PC-3 (cell line): ENCODE results near the gene SPACA6. TPM values are rescaled to one million over a fixed set of nuclear protein-coding genes. Genes with fewer than 3 reads are reported as not detected.

Source experiments
- ATAC-seq: fragments of 200-7000 bp; cut with Tn5 transposase; 2 replicates; pipeline ENCODE4 v1.9.1; 2020; ENCODE audit warnings: mild to moderate bottlenecking, moderate library complexity
- BruUV-seq: library from RNA; stranded (reverse); fragments of 400-500 nt; replicated peaks from 2 replicates; lab custom pipeline; 2021; lab: Mats Ljungman, UMichigan
- CTCF ChIA-PET: fragments of 300-600 bp; sonication (Branson Sonifier 250); formaldehyde crosslinking; loops from one replicate; lab custom pipeline; 2022; ENCODE audit warnings: antibody characterized with exemption; lab: Charles Lee
- POLR2A ChIA-PET: fragments of 300-600 bp; sonication (Branson Sonifier 250); formaldehyde crosslinking; loops from one replicate; lab custom pipeline; 2022; ENCODE audit warnings: antibody characterized with exemption; ENCODE audit not compliant: unreplicated experiment; lab: Charles Lee
- DNase-seq: peaks from one replicate; pipeline ENCODE4 v3.0.0-alpha.2; 2015
- H2AFZ ChIP-seq: fragments of 300-600 bp; sonication (generic); 2 replicates; pipeline ENCODE4 v1.6.0; 2016; ENCODE audit warnings: antibody characterized with exemption, low read length
- H3F3A ChIP-seq: fragments of 300-600 bp; sonication (generic); one replicate; pipeline ENCODE4 v1.6.0; 2017; ENCODE audit warnings: antibody characterized with exemption, low read length, control low read depth, mild to moderate bottlenecking; ENCODE audit not compliant: unreplicated experiment
- H3K27ac ChIP-seq: fragments of 300-600 bp; sonication (generic); 2 replicates; pipeline ENCODE4 v1.5.1; 2016; ENCODE audit warnings: mild to moderate bottlenecking, low read length
- H3K27me3 ChIP-seq: fragments of 300-600 bp; sonication (generic); 2 replicates; pipeline ENCODE4 v1.6.1; 2016; ENCODE audit warnings: low read length, mixed read lengths
- H3K36me3 ChIP-seq: fragments of 300-600 bp; sonication (generic); 2 replicates; pipeline ENCODE4 v1.6.1; 2016; ENCODE audit warnings: low read depth, mixed run types, low read length, mixed read lengths
- H3K4me1 ChIP-seq: fragments of 300-600 bp; sonication (generic); 2 replicates; pipeline ENCODE4 v1.5.1; 2016; ENCODE audit warnings: low read length; ENCODE audit not compliant: insufficient read depth
- H3K4me2 ChIP-seq: fragments of 300-600 bp; sonication (generic); 2 replicates; pipeline ENCODE4 v1.6.0; 2016; ENCODE audit warnings: low read length
- H3K4me3 ChIP-seq: fragments of 300-600 bp; sonication (generic); 2 replicates; pipeline ENCODE4 v1.5.1; 2016; ENCODE audit warnings: mild to moderate bottlenecking, low read length, mixed read lengths
- H3K79me2 ChIP-seq: fragments of 300-600 bp; sonication (generic); 2 replicates; pipeline ENCODE4 v1.6.1; 2017; ENCODE audit warnings: low read length, mixed read lengths
- H3K9ac ChIP-seq: fragments of 300-600 bp; sonication (generic); 2 replicates; pipeline ENCODE4 v1.6.0; 2016; ENCODE audit warnings: mild to moderate bottlenecking, low read length
- H3K9me2 ChIP-seq: fragments of 300-600 bp; sonication (generic); replicated peaks from 2 replicates; pipeline ENCODE4 v1.6.1; 2016; ENCODE audit warnings: mixed run types, low read length, mixed read lengths
- H3K9me3 ChIP-seq: fragments of 300-600 bp; sonication (generic); 2 replicates; pipeline ENCODE4 v1.6.1; 2016; ENCODE audit warnings: low read length, mixed read lengths
- H4K20me1 ChIP-seq: fragments of 300-600 bp; sonication (generic); 2 replicates; pipeline ENCODE4 v1.6.1; 2016; ENCODE audit warnings: low read length, mixed read lengths
- CTCF ChIP-seq: fragments of 300-600 bp; sonication (generic); conservative IDR thresholded peaks from 2 replicates; pipeline ENCODE4 v1.5.1; 2017; ENCODE audit warnings: antibody characterized with exemption, low read depth, mild to moderate bottlenecking, low read length
- EZH2 ChIP-seq: fragments of 300-600 bp; sonication (generic); IDR thresholded peaks from one replicate; pipeline ENCODE4 v1.6.1; 2017; ENCODE audit warnings: antibody characterized with exemption, mild to moderate bottlenecking, low read length; ENCODE audit not compliant: unreplicated experiment
- EZH2phosphoT487 ChIP-seq: fragments of 300-600 bp; sonication (generic); IDR thresholded peaks from 2 replicates; pipeline ENCODE4 v1.6.1; 2018; ENCODE audit warnings: mild to moderate bottlenecking, antibody characterized with exemption, low read length, borderline replicate concordance
- intact Hi-C: fragments of 100-400 bp; cut with micrococcal nuclease; formaldehyde crosslinking; loops from 2 replicates; pipeline ENCODE4 v1.9.0; 2023
- total RNA-seq: library from RNA; depleted of rRNA; stranded (reverse); fragments of >200 nt; gene quantifications from 2 replicates; pipeline ENCODE4 v1.2.3, GENCODE V29; 2014

The SPACA6 gene
- total RNA-seq, 1 experiment from 2014 or later = 10.1 TPM

- H3K36me3 ChIP-seq = peaks cover 62% of the 10 kb centered on the region
- H3K9ac ChIP-seq = no peak overlapping the region
- intact Hi-C loops = no loop called here
- H3F3A ChIP-seq = peaks cover 5% of the 10 kb centered on the region
- H3K79me2 ChIP-seq = peaks cover 19% of the 10 kb centered on the region
- CTCF ChIA-PET = no interaction called here
- H2AFZ ChIP-seq = no peak overlapping the region
- DNase-seq (no peak), ATAC-seq (no peak)
- no peak overlapping the region for H3K4me3 ChIP-seq
- no peak overlapping the region for H3K27ac ChIP-seq
- POLR2A ChIA-PET = no interaction called here
- no peaks in the 10 kb centered on the region for H3K4me1 ChIP-seq
- no peak for TF ChIP-seq CTCF
- no peak for TF ChIP-seq EZH2phosphoT487
- TF ChIP-seq EZH2 = no peak
- H3K9me3 ChIP-seq = no peaks in the 10 kb centered on the region
- no peak overlapping the region for H3K4me2 ChIP-seq
- 0 out of 2 replicates have a peak, but pooled peaks cover 4% of the 10 kb centered on the region for H4K20me1 ChIP-seq
- BruUV-seq = no TSS peak
- H3K27me3 ChIP-seq = no peaks in the 10 kb centered on the region
- H3K9me2 ChIP-seq = no peaks in the 10 kb centered on the region
Observed at GRCh38 chr19:51699170-51699569, 6.0 kb downstream of the SPACA6 start.

- intact Hi-C loops = no loop called here
- Histone ChIP-seq H3K9ac (no peak overlapping the region), H4K20me1 (no peaks in the 10 kb centered on the region), H3K27ac (no peak overlapping the region), H3K9me2 (no peaks in the 10 kb centered on the region), H3K27me3 (no peaks in the 10 kb centered on the region), H3K4me3 (no peak overlapping the region), H3K4me1 (0 out of 2 replicates have a peak, but pooled peaks cover 9% of the 10 kb centered on the region), H3F3A (peaks cover 5% of the 10 kb centered on the region), H3K79me2 (peaks cover 5% of the 10 kb centered on the region; the same call in 1 of the 2 replicates), H2AFZ (no peak overlapping the region), H3K4me2 (no peak overlapping the region), H3K36me3 (peaks cover 45% of the 10 kb centered on the region; the same call in 1 of the 2 replicates), H3K9me3 (no peaks in the 10 kb centered on the region)
- DNase-seq (no peak), ATAC-seq (no peak)
- ChIA-PET POLR2A (no interaction called here), CTCF (no interaction called here)
- TF ChIP-seq CTCF = no peak
- TF ChIP-seq EZH2 = no peak
- no peak for TF ChIP-seq EZH2phosphoT487
- BruUV-seq = no TSS peak
Observed at GRCh38 chr19:51701468-51702100, 8.5 kb downstream of the SPACA6 start.
